SK-N-SH treated with all-trans-retinoic acid at 6 μM for 48 hours (cell line): ENCODE data around the gene KCNIP4.

Experiments
- PATZ1 ChIP-seq: fragments of 250-450 bp; sonication (Bioruptor Pico); IDR thresholded peaks from 2 replicates; pipeline ENCODE4 v1.8.0; 2020; ENCODE audit warnings: mild to moderate bottlenecking, moderate library complexity, borderline replicate concordance
- ZFP3 ChIP-seq: fragments of 250-450 bp; sonication (Bioruptor Pico); IDR thresholded peaks from 2 replicates; pipeline ENCODE4 v1.5.0; 2020; ENCODE audit warnings: mild to moderate bottlenecking, moderate library complexity
- ZNF565 ChIP-seq: fragments of 450-650 bp; formaldehyde crosslinking; conservative IDR thresholded peaks from 2 replicates; pipeline ENCODE4 v1.5.0; 2020; ENCODE audit warnings: low read depth, mild to moderate bottlenecking, moderate library complexity

- TF ChIP-seq ZNF565 (CRISPR knock-in tag), result no peak
- TF ChIP-seq PATZ1 (CRISPR knock-in tag), result no peak
- TF ChIP-seq ZFP3 (CRISPR knock-in tag), result no peak
These were observed 99.5 kb downstream of the KCNIP4 start for GRCh38 chr4:21849077-21849476.
